KG1 (cell line): Measurements from ENCODE around the gene NEK7.

ENCODE experiments used
- DNase-seq: peaks from one replicate; lab custom pipeline; 2025; lab: John Stamatoyannopoulos, UW

Gene NEK7

GRCh38 chr1:198352975-198353695 lies 196.3 kb downstream of the NEK7 start:
- no peak for DNase-seq

GRCh38 chr1:198357937-198358336 lies 201.1 kb downstream of the NEK7 start:
- no peak for DNase-seq

DNA sequence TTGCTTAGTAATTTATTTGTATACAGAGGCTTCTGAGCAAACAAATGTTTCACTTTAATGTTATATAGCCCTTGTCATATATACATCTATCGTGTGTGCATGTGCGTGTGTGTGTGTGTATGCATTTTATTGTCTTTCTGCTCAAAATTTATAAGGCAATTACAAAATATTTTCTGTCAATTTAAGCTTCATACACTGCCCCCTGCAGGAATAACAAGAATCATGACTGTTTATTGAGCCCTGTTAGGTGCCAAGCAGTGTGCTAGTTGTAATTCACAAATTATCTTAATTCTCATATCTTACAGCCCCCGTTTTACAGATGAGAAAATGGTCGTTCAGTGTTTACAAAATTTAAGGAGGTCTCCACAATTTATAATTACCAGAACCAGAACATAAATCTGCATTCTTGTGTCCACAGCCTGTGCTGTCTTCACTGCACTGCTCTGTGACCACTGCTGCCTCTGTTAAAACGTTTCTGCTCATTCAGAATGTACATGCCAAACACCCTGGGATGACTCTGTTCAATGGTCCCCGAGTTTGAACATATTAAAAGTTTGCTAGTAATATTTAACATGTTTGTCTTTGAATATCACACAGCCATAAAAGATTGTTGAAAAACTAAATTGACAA lies 202.3 kb downstream of the NEK7 start:
- DNase-seq: no peak

GRCh38 chr1:198360208-198360729 lies 203.5 kb downstream of the NEK7 start:
- DNase-seq: no peak

GRCh38 chr1:198361237-198361767 lies 204.5 kb downstream of the NEK7 start:
- DNase-seq: no peak

GRCh38 chr1:198363625-198364151 lies 206.9 kb downstream of the NEK7 start:
- DNase-seq: no peak

GRCh38 chr1:198364471-198364870 lies 207.7 kb downstream of the NEK7 start:
- no peak for DNase-seq

- DNase-seq: no peak
Observed at GRCh38 chr1:198367296-198367695, 210.5 kb downstream of the NEK7 start.

DNA sequence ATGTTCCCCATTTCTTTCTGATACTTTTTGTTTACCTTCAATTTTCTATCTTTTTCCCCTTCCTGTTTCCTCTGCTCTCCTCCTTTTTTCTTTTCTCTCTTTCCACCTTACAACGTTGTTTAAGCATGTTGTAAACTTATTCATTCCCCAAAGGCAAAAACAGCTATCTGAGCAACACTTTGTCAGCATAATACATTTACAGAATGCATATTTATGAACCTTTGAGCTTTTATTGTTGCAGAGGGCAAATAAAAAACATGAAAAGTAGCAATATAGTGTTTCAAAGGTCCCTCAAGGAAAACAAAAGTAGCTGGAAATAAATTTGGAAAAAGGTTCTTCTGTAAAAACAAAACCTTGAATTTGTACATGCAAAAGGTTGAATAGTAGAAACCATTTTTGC lies 214.2 kb downstream of the NEK7 start:
- no peak for DNase-seq
